ENCODE results near the gene UBA5.

- TF ChIP-seq POLR2A (IDR thresholded peaks at IDR 0.05) = no peak
- TF ChIP-seq CTCF (IDR thresholded peaks at IDR 0.05) = no peak
Measured at GRCh38 chr3:132703733-132704132, 43.6 kb downstream of the UBA5 start.
